HPDE6-E6E7 (cell line): ENCODE measurements around the gene ZNF521.

Experiments
- DNase-seq: peaks from one replicate; pipeline ENCODE4 v3.0.0; 2011; ENCODE audit warnings: missing footprints; ENCODE audit errors: extremely low spot score

The ZNF521 gene

DNA sequence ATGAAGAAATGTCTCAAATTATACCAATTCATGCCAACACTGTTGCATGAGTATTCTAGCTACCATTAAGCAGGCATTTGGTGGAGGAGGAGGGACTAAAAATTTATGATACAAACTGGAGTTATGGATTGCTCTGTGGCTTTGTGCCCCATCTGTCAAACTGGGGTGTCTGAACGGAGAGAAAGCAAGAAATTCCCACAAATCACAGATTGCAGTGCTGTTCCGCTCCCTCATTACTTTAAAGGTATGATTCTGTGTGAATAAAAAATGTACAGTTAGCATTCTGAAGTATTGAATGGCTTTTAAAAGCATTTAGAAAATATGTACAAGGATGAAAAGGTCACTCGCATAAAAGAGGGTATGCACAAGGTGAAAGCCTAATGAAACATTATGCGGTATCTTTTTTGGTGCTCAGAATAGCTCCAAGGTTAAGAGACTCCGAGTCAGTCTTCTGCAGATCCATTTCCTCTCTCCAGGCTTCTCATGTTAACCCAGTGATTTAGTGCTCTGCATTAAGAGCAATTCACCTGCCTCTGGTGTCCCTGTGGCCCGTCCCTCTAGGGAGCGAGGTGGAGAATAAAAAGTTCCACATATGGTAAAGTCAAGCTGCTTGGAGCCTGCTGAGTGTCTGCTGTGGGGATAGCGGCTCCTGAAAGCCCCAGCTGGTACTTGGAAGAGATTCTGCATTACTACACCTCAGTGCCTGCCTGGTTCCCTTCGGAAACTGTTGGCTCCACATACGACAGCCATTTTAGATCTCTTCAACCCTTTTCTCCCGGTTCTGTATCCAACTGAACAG is 184.2 kb downstream of the ZNF521 start:
- no peak for DNase-seq

DNA sequence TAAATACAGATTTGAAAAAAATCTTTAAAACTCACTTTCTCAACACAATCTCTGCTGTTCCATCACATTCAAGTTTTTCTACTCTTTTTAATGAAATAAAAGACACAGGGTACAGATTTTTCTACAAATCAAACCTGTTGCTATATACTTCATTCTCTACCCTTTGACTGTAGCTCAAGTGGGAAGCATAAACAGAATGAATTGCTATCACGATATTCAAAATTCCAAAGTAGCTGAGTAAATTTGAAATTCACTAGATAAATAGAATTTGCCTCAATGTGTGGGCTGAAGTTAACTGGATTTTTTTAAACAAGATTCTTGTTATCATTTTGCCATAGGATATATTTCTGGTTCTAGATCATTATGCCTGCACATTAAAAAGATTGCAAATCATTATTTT is 185.9 kb downstream of the ZNF521 start:
- no peak for DNase-seq

DNA sequence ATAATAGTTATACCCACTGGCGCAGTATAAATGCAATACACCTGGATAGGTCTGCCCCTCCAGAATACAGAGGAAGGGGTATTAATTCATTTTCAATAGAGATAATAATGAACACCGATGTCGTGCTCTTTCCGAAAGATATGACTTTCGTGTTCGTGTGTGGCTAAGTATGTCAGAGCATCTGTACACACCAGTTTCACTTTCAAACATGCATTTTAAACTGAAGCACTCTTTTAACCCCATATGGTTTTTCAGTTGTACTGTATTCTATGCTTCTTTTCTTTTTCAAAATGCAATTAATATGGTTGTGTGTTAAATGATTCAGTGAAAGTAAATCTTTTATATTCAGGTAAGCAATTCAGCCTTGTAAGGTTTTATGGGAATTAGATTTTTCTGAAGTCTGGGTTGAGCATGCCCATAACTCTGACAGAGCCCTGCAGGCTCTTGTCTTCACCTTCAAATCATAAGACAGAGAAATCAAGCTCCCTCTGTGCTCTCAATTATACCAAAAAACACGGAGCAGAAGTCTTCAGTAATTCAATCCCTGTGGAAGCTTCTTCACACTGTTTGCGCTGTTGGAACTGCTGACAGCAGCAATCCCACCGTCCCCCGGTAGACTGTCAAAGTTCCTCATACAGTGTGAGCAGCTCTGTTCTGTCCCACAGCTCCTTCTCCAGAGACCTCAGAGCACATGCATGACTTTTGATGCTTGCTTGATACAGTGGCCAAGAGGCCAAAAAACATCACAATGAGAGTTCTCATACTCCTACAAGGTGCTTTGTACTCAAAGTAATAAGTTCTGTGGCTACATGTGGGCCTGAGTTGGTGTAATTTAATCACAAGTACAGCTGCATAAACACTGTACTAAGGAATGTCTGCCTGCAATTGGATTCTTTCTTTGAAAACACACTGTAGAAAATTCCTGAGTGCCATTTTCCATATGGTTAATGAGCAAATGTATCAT is 186.8 kb downstream of the ZNF521 start:
- DNase-seq = no peak

DNA sequence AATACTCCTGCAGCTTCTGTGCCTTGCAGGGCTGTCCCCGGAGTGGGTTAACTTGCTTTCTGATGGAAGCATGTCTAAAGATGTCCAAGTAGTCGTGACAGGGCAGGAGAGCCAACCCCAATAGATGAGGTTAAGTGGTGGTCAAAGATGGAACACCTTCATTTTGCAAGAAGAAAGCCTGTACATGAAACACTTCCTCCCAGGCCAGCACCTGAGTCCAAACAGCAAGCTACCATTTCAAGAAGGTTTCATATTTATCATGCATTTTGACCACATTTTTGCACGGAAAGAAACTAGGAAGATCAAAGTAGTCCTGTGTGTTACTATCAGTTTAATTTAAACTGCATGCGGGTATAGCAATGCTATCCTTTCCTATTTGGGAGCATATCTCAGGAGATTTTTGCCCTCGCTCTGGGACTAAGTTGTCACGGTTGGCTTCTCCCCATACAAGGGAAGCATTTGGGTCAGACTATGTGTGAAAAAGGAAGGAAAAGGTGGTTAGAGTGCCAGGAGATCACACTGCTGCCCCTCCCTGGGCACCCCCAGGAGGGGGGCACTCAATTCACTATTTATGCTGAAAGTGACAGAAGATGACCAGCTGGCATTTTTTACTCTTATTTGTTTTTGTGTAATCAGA is 187.6 kb downstream of the ZNF521 start:
- DNase-seq = no peak

DNA sequence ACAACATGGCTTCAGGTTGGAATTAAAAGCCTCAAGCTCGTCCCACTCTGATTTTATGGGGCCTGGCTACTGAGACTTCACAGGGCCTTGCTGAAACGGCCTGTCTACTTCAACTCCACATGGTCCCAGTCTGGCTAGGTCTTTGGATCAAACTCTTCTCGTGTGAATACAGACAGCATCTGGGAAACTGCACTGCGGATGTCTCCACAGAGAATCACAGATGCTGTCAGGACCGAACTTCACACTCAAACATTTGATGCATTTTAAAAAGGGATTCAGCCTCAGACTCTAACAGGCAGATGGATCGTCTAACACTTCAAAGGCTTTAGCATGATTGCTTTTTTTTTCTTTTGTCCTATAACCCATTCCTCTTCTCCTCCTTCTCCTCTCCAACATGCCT is 198.5 kb downstream of the ZNF521 start:
- DNase-seq = no peak

DNA sequence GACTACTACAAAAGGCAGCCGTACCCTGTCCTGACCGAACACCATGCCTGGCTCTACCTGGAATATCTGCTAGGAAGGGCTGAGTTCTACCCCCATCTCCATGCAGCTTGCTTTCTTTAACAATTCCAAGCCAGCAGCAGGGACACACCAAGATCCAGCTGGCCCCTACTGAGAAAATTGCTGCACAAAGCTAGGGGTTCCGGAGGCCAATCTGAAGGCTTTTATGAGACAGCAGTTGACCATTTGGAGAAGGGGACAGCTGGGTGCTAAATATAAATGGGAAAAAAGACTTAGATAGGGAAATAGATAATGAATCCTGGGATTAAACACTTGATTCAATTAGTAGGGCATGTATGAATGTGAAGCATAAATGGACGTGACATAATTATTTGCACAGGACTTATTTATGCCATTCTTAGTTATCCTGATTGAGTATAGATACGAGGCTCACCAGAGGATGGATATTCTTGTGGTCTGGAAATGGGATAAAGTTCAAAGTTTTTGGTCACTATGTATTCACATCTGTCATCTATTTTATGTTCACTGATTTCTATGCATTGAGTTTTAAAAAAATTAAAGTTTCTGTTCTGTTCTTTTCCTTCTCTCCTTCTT is 204.0 kb downstream of the ZNF521 start:
- no peak for DNase-seq

DNA sequence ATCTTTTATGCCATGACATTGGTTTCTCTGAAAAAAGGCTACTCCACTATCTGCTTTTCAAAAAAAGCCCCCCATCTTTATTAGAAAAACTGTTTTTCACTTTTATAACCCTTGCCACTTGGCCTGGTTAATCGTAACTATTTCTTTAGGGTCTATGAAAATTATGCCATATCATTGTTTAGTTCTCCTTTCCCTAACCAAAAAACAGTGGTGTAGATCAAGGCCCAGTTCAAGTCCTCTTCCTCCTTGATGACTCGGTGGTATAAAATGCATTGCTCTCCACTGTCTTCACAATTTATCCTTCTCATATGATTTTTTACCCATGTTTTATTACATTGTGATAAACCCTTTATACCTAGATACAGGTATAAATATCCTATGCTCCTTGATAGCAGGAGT is 205.5 kb downstream of the ZNF521 start:
- DNase-seq = no peak

DNA sequence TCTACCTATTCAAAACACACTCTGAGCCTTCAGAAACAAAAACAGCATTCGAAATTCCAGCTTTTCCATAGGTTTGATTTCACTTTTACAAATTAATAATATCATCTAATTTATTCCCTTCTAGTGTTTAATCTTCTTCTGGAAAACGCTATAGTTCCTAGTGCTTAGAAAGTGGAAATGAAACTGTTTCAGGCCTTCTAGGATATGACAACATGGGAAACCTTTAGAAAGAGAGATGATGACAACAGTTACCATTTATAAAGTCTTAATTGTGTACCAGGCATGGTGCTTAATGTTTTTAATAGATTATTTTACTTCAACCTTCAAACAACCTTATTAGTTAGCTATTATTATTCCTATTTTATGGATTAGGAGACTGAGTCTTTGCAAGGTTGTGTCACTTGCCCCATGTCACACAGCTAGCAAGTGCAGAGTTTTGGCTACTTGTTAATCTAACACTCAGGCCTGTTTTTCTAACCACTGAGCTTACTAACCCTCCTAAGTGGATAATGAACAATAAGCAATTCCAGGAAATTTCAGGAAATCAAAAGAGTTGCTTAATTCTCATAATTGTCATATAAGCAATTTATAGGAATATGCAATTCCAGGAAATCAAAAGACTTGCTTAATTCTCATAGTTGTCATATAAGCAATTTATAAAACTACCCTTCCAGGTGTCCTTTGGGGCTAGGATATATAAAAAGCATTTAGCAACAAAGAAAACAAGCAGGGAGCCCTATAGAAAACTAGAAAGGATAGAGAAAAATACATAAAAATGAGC is 206.0 kb downstream of the ZNF521 start:
- DNase-seq = no peak

DNA sequence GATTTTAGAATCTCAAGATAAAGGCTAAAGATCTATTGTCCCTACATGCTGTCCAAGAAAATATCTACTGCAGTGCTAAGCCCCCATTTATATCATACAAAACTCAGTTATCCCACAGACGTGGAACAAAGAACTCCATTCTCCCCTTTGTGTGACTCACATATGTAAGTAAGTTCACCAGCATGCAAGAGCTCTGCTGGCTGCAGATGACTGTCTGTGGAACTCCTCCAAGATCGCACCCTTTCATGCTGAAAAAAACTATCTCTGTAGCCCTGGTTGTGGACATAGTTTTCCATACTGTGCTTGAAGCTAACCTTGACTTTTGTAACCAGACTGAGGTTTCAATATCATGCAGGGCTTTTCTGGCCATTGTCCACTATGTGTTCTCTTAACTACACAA is 207.1 kb downstream of the ZNF521 start:
- DNase-seq = no peak

DNA sequence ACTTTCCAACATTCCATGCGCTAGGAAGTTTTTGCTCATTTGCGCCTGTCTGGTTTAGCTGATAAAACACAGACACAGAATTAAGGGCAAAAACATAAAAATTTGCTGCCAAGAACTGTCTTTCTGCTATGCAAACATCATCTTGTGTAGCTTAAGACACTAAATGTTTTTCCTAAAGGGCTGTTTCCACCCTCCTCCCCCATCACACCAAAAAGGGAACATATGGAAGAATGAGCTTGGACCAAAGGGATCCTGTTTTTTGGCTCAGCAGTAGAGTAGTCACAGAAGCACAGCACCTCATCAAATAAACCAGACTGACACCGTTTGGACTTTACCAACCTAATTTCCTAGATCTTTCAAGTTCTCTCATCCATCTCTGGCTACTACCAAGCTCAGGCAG is 210.1 kb downstream of the ZNF521 start:
- DNase-seq = no peak

DNA sequence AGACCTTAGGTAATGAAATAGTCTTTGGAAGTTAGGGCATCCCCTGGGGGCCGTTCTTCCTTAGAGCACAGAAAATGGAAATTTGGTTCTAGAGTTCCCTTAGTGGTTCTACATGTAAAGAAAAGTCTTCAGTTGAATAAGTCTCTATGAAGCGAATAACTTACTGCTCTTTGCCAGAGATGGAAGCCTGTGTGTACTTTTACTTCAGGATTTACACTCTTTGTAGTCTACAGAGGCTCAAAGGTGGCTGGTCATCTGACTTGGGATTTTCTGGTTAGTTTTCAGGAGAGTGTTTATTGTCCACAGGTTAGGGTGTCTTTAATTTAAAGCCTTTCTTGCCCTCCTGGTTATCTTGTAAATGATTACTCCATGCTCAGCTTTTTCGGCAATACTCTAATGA is 210.6 kb downstream of the ZNF521 start:
- no peak for DNase-seq

DNA sequence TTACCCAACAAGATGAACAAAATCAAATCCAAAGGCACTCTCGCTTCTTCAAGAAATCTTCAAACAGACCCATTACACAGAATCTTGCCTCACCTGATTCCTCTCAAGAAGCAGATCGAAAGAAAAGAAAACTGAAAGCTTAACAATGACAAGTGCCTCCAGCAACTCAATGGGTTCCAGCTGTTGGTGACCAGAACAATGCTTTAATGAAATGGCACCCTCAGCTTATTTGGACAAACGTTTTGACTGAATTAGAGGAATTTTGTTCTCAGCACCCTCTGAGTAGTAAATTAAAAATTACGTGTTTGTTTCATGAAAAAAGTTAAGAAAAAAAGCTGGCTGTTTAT is 211.0 kb downstream of the ZNF521 start:
- DNase-seq = no peak

DNA sequence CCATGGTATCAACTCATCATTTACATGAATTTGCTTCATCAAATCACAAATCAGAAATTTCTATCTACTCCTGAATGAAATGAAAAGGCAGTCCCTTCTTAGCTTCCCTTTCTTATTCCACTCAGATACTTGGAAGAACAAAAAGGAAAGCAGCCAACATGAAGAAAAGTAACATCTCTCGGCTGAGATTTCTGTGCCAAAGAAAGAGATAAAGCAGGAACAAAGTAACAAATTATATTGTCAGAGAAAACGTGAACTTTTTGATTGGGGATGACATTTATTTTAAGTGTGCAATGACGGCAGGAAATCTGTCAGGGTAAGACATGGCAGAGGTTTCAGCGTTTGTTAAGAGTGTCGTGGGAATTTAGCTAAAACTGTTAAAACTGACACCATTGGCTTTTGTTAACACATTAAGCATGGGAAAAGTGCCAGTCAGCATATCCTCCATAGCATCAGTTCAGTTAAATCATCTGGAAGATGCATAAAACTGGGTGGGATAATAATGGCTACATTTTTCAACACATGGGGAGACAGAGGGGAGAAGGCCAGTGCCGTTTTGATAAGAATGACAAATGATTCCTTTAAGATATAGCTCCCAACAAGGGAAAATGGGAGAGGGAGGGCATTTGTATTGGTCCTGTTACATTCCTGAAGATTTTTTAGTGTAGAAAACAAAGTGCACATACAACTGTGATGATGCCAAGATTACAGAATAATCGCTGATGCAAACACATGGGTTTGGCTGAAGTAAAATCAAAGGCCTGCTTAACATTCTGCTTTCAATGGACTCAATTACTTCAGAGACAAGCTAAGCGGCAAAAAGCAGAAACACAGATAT is 211.6 kb downstream of the ZNF521 start:
- DNase-seq = no peak

DNA sequence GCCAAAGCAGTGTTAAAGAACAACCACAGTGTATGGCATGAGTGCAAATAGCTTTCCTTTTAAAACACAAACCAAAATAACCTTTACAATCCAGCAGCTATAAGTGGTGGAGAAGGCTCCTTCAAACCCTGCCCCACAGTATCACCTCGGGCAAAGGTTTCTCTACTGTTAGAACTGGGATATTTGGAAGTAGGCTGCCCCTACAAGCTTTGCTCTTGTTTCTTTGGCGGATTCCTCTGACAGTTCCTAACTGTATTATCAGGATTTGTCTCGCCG is 214.8 kb downstream of the ZNF521 start:
- DNase-seq = no peak

DNA sequence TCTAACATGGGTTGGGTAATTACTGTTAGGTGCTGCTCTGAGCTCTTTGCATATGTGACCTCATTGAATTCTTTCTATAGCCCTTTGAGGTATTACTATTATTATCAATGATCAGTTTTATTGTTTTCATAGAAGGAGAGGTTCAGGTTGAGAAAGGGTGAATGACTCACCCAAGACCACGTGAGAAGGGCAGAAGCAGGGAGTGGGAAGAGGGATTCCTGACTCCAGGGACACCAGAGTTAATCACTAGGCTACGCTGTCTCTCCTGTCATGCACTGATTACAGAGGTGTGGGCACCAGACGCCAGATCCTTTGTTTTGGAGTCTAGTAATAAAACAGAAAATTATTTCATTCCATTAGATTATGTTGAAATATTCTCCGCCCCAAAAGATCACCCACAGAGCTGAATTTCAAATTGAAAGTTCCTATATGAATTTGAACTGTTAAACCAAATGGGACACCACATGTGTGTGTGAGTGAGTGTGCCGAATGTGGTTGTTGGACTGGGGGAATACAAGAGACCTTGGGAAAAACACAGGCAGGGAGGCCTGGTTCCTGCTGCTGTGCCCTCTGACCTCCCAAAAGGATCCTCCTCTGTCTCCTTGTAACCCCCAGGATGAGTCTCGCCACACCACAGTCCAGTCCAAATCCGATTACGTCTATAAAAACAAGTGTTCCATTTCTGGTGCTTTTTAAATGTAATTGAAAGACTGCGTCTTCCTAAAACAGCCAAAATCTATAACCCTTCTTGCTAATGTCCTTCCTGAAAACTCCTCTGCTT is 215.4 kb downstream of the ZNF521 start:
- DNase-seq = no peak

DNA sequence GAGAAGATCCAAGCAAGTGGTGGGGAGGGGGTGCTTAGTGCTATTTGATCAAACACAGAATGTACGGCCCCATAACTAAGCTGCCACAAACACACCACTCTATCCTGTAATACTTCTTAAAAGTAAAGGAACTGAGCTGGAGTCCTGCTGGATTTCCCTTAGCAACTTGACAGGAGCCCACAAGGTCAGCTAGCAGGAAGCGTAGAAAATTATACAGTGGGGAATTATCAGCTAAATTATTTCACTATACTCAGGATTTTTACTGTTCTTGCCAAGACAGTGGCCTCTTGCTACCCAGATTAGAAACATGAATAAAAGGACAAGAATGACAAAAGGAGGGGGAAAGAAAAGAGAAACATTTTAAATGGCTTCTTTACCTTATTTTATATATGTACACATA is 217.1 kb downstream of the ZNF521 start:
- DNase-seq = no peak

DNA sequence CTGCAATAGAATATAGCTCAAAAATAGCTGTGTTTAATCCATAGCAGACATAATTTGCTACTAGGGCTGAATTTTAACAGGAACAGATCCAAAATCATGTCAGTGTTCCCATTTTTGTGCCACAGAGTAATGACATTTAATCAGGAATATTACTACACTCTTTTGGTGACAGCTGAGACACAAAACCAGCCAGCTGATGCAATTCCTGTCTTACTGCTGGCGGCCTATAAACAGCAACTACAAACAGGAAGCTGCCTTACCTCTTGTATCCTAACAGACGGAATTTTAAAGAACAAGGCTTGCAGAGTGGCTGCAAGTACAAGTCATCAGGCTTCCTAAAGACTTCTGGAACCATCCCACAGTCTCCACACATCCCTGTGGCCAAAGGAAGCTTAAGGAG is 218.1 kb downstream of the ZNF521 start:
- no peak for DNase-seq

DNA sequence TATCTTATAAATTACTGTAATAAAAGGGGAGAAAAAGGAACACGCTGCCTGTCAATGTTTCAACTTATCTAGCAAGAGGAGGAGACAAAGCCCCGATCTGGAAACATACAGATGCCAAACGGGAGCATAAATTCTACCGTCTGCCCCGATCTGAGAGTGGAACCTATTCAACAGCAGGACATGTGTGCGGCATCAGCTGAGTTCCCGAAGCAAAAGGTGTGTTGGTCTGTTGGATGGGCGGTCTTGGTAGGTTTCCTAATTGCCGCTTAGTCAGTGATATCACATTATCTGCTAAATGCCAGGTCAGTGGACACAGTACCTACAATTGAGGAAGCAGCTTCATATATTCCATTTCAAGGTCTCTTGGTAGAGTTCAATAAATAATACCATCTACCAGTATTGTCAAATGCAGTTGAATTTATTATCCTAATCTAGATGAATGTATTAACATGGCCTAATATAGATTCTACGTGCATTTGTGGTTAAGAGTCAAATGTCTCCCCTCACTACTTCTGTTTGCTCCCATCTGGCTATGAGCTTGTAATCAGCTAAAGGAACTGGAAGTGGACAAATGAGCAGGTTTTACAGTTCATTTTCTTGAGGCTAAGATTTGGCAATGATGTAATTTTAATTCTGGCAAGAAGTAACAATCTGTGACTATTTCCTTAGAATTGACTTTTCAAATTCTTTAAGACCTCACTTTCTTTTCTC is 219.0 kb downstream of the ZNF521 start:
- DNase-seq = no peak

DNA sequence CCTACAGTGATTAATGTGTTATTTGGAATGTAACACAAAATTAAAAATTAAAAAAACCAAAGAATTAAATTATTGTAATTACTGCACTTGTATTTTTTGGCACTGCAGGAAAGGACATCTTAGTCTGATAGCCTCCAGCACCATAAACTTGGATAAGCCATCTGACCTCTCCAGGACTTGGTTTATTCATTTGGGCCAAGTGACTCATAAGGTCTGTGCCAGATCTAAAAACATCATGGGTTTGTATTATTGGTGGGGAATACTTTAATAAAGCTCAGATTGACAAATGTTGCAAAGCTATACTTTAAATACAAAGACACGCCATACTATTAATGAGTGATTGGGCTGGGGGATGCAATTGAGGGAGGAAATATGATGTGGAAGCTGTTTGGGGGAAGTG is 225.2 kb downstream of the ZNF521 start:
- no peak for DNase-seq
